A549 (cell line): ENCODE data around the gene VWF. TPM values are rescaled to one million over a fixed set of nuclear protein-coding genes. Genes with fewer than 3 reads are reported as not detected.
"Not testable (repeated sequence)": the region's sequence is repeated elsewhere in the genome, so short reads cannot be mapped to it uniquely, and the experiment has no call there.

Experiments
- ATAC-seq, 2 experiments: fragments of 200-7000 bp in 1 of 2; fragments of >200 bp in 1 of 2; cut with Nextera tagmentation in 1 of 2; cut with Tn5 transposase in 1 of 2; 3 replicates each; pipeline versions ENCODE4 v1.8.0 to v1.9.1; 2018 to 2020; ENCODE audit warnings: mild to moderate bottlenecking in 1 of 2, moderate library complexity in 1 of 2
- CTCF ChIA-PET: fragments of 300-600 bp; sonication (Branson Sonifier 250); formaldehyde crosslinking; extraction: SDS; loops from one replicate; lab custom pipeline; 2021; ENCODE audit warnings: antibody characterized with exemption, inconsistent platforms; lab: Yijun Ruan, JAX
- POLR2A ChIA-PET: fragments of 350-600 bp; formaldehyde crosslinking; extraction: SDS; loops from one replicate; lab custom pipeline; 2021; ENCODE audit warnings: antibody characterized with exemption, inconsistent platforms; lab: Yijun Ruan, JAX
- DNase-seq, 2 experiments: peaks; one replicate each; pipeline versions ENCODE4 v3.0.0 to v3.0.0-alpha.2; 2011 to 2016; ENCODE audit warnings: low read depth in 1 of 2, low spot score in 1 of 2
- FAIRE-seq: peaks from 2 replicates; lab custom pipeline; 2011; peaks lifted over from hg19 to GRCh38; lab: Jason Lieb, UNC
- H3K27ac ChIP-seq, 2 experiments: fragments of >200 bp; sonication (Bioruptor Twin); formaldehyde crosslinking; 3 replicates each; pipeline ENCODE4 v1.5.1; 2016 to 2017
- H3K4me1 ChIP-seq: fragments of >200 bp; sonication (Bioruptor Twin); formaldehyde crosslinking; 3 replicates; pipeline ENCODE4 v1.6.1; 2016
- H3K4me2 ChIP-seq: fragments of >200 bp; sonication (Bioruptor Twin); formaldehyde crosslinking; 3 replicates; pipeline ENCODE4 v1.6.1; 2016
- H3K4me3 ChIP-seq: fragments of >200 bp; sonication (Bioruptor Twin); formaldehyde crosslinking; 3 replicates; pipeline ENCODE4 v1.5.1; 2016
- H3K9me3 ChIP-seq: fragments of >200 bp; sonication (Bioruptor Twin); formaldehyde crosslinking; 3 replicates; pipeline ENCODE4 v1.6.1; 2016
- CEBPB ChIP-seq, 2 experiments: fragments of >200 bp in 1 of 2; sonication (Bioruptor Twin) in 1 of 2; formaldehyde crosslinking in 1 of 2; IDR thresholded peaks; 2 replicates each; pipeline ENCODE4 v1.6.1; 2012 to 2016
- EHMT2 ChIP-seq: fragments of 200-600 bp; sonication (generic); IDR thresholded peaks from 2 replicates; pipeline ENCODE4 v1.6.1; 2016; ENCODE audit warnings: antibody characterized with exemption, low read depth, mild to moderate bottlenecking, moderate library complexity
- ESRRA ChIP-seq: fragments of 150-350 bp; IDR thresholded peaks from 2 replicates; pipeline ENCODE4 v1.6.1; 2014; ENCODE audit warnings: mild to moderate bottlenecking, low read length, borderline replicate concordance
- GATA3 ChIP-seq: IDR thresholded peaks from 2 replicates; pipeline ENCODE4 v1.6.1; 2012; ENCODE audit warnings: borderline replicate concordance
- HOXB5 ChIP-seq: fragments of 250-450 bp; sonication (Bioruptor Pico); IDR thresholded peaks from 2 replicates; pipeline ENCODE4 v1.5.0; 2020; ENCODE audit warnings: mild to moderate bottlenecking, moderate library complexity
- JUNB ChIP-seq: fragments of >200 bp; sonication (Bioruptor Twin); formaldehyde crosslinking; IDR thresholded peaks from 2 replicates; pipeline ENCODE4 v1.6.1; 2016
- MAZ ChIP-seq: fragments of 150-350 bp; IDR thresholded peaks from 2 replicates; pipeline ENCODE4 v1.6.1; 2014; ENCODE audit warnings: antibody characterized with exemption, low read depth, low read length, borderline replicate concordance
- NR3C1 ChIP-seq: fragments of >200 bp; sonication (Bioruptor Twin); formaldehyde crosslinking; IDR thresholded peaks from 3 replicates; pipeline ENCODE4 v1.6.1; 2017
- POLR2A ChIP-seq: IDR thresholded peaks from 2 replicates; pipeline ENCODE4 v1.6.1; 2012; ENCODE audit warnings: mild to moderate bottlenecking, low read length
- POLR2AphosphoS2 ChIP-seq: conservative IDR thresholded peaks from 2 replicates; pipeline ENCODE4 v1.6.1; 2012; ENCODE audit warnings: low read length, improper control_type of control experiment, inconsistent platforms
- RCOR1 ChIP-seq: fragments of 150-350 bp; IDR thresholded peaks from 2 replicates; pipeline ENCODE4 v1.6.1; 2014; ENCODE audit warnings: antibody characterized with exemption, low read length, low read depth
- RNF2 ChIP-seq: fragments of 200-600 bp; sonication (generic); IDR thresholded peaks from 2 replicates; pipeline ENCODE4 v1.6.1; 2016; ENCODE audit warnings: low read depth, mild to moderate bottlenecking, antibody characterized with exemption, moderate library complexity, borderline replicate concordance
- SREBF2 ChIP-seq: fragments of 450-650 bp; IDR thresholded peaks from 2 replicates; pipeline ENCODE4 v1.6.1; 2014; ENCODE audit warnings: mild to moderate bottlenecking, moderate library complexity
- WGBS: methylation state at CpG from one replicate; pipeline ENCODE4 v1.1.6; 2017; ENCODE audit errors: missing lambda C conversion rate; 5-methylcytosine and 5-hydroxymethylcytosine counted together
- polyA plus RNA-seq, 4 experiments: library from polyadenylated mRNA; depleted of rRNA in 3 of 4; stranded (reverse); fragments of >200 nt; fragmentation: RNase III in 1 of 4; extraction: RNeasy Plus Mini Kit Qiagen cat#74134 plus additional on column Dnase treatment in 1 of 4; gene quantifications; 2 replicates in 3 of 4; 3 replicates in 1 of 4; pipeline ENCODE4 v1.2.3, GENCODE V29; 2011 to 2017
- TF ChIP-seq, protein P1 (sequence below): fragments of 150-350 bp; IDR thresholded peaks from 2 replicates; pipeline ENCODE4 v1.6.1; 2014; ENCODE audit warnings: low read depth, mild to moderate bottlenecking, low read length
- TF ChIP-seq, protein P2 (sequence below): fragments of 200-600 bp; sonication (generic); IDR thresholded peaks from 2 replicates; pipeline ENCODE4 v1.6.1; 2016; ENCODE audit warnings: antibody characterized with exemption, mild to moderate bottlenecking, moderate library complexity

VWF gene
- polyA plus RNA-seq, 2 of the 4 experiments (the other 2 are of a cell fraction), result 0.01 TPM; not detected in 1

DNA sequence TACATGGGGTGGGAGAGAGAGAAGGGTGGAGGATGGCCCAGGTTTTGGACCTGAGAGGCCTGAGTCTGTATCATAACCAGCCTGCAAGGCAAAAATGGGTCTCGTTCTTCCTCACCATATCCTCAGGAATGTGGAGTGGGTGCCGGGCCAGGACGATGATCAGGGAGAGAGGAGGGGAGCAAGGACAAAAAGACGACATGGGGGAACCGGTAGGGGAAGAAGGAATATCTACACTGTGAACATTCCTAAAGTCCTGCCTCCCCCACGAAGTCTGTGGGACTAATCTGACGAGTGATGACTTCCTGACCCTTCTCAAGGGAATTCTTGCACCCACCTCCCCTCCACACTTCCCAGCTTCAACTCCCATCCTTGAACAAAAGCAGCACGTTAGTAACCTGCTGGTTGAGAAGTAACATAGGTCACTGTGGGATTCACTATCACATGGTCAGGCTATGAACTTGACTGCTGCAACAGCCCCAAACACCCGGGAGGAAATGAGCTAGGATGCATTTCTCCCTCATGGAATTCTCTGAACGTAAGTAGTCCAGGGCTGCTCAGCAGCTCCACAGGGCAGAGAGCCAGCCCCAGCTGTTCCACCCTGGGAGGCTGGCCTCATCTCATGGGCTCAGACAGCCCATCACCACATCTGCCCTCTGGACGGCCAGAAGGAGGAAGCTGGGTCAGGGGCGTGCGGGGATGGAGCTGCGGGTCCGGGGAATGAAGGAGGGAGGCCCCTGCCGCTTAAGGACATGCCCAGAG lies 36.8 kb upstream of the VWF start:
- TF ChIP-seq, protein P1, sequence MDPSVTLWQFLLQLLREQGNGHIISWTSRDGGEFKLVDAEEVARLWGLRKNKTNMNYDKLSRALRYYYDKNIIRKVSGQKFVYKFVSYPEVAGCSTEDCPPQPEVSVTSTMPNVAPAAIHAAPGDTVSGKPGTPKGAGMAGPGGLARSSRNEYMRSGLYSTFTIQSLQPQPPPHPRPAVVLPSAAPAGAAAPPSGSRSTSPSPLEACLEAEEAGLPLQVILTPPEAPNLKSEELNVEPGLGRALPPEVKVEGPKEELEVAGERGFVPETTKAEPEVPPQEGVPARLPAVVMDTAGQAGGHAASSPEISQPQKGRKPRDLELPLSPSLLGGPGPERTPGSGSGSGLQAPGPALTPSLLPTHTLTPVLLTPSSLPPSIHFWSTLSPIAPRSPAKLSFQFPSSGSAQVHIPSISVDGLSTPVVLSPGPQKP, result no peak
- TF ChIP-seq POLR2A (no peak), CEBPB (IDR thresholded peaks at IDR 0.05) (no peak), MAZ (no peak)
- no peak overlapping the region for H3K27ac ChIP-seq
- H3K4me1 ChIP-seq, result no peaks in the 10 kb centered on the region
- 54% methylated on average over 14 of the region's 16 CpGs for WGBS
- no peak overlapping the region for H3K4me2 ChIP-seq
- H3K4me3 ChIP-seq, result no peak overlapping the region
- no peaks in the 10 kb centered on the region for H3K9me3 ChIP-seq
- ChIA-PET CTCF (interaction anchor here (1.1 to 1.7 kb wide), 4 partner anchors 18 to 173 kb away, joined by 3 to 5 read pairs (median 4); no protein-coding TSS in a partner anchor), POLR2A (no interaction called here)
- ATAC-seq (peak; percentile 28 to 41; a peak in 3 of 6 replicates), FAIRE-seq (no peak), DNase-seq (no peak)

DNA sequence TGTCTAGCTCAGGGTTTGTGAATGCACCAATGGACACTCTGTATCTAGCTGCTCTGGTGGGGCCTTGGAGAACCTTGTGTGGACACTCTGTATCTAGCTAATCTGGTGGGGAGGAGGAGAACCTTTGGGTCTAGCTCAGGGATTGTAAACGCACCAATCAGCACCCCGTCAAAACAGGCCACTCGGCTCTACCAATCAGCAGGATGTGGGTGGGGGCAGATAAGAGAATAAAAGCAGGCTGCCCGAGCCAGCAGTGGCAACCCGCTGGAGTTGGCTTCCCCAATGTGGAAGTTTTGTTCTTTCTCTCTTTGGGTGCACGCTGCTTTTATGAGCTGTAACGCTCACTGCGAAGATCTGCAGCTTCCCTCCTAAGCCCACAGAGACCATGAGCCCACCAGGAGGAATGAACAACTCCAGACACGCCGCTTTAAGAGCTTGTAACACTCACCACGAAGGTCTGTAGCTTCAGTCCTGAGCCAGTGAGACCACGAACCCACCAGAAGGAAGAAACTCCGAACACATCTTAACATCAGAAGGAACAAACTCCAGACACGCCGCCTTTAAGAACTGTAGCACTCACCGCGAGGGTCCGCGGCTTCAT lies 35.7 kb upstream of the VWF start:
- H3K4me2 ChIP-seq, H3K9me3 ChIP-seq, H3K27ac ChIP-seq, POLR2A ChIA-PET, ATAC-seq, FAIRE-seq, H3K4me3 ChIP-seq, H3K4me1 ChIP-seq, DNase-seq: not testable (repeated sequence)
- CTCF ChIA-PET, result interaction anchor here (1.7 kb wide), 1 partner anchor 92 kb away, joined by 4 read pairs; no protein-coding TSS in a partner anchor
- 88% methylated on average over 19 of the region's 19 CpGs for WGBS

DNA sequence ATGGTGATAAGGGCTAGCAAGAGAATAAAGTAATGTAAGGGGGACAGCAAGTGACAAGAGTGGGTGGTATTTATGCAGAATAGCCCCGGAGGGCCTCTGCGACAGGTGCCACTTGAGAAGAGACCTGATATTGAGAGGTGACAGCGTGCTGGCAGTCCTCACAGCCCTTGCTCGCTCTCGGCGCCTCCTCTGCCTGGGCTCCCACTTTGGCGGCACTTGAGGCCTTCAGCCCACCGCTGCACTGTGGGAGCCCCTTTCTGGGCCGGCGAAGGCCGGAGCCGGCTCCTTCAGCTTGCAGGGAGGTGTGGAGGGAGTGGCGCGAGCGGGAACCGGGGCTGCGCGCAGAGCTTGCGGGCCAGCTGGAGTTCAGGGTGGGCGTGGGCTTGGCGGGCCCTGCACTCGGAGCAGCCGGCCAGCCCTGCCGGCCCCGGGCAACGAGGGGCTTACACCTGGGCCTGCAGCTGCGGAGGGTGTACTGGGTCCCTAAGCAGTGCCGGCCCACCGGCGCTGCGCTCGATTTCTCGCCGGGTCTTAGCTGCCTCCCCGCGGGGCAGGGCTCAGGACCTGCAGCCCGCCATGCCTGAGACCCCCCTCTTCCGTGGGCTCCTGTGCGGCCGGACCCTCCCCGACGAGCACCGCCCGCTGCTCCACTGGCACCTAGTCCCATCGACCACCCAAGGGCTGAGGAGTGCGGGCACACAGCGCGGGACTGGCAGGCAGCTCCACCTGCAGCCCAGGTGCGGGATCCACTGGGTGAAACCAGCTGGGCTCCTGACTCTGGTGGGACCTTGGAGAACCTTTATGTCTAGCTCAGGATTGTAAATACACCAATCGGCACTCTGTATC lies 34.9 kb upstream of the VWF start:
- H3K4me3 ChIP-seq, FAIRE-seq, ATAC-seq, H3K27ac ChIP-seq, DNase-seq, POLR2A ChIA-PET, H3K4me2 ChIP-seq, H3K4me1 ChIP-seq, H3K9me3 ChIP-seq: not testable (repeated sequence)
- WGBS, result 91% methylated on average over 38 of the region's 50 CpGs
- CTCF ChIA-PET, result interaction anchor here (1.7 kb wide), 1 partner anchor 91 kb away, joined by 4 read pairs; no protein-coding TSS in a partner anchor

DNA sequence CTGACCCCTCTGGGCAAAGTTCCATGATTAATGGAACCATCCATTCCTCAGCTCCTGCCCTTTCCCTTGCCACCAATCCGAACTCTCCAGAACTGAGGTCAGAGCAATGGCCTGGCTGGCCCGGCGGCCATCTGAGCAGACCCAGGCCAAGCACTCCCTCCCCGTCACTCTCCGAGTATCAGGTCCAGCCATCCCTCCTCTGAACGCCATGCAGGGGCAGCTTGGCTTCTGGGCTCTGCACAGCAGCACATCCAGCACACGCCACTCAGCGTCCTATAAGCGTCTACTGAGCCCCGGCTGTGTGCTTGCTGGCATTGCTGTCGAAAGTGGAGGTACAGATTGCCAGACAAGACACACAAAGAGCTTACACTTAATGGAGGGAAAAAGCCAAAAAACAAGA lies 34.3 kb upstream of the VWF start:
- WGBS, result 90% methylated on average over 11 of the region's 11 CpGs
- H3K27ac ChIP-seq, result no peak overlapping the region
- no peaks in the 10 kb centered on the region for H3K4me1 ChIP-seq
- no peak for DNase-seq
- no peak for ATAC-seq
- no peak for FAIRE-seq
- ChIA-PET CTCF (no interaction called here), POLR2A (no interaction called here)
- no peak overlapping the region for H3K4me2 ChIP-seq
- no peak for TF ChIP-seq ESRRA
- TF ChIP-seq SREBF2, result no peak
- H3K4me3 ChIP-seq, result no peak overlapping the region
- H3K9me3 ChIP-seq, result no peaks in the 10 kb centered on the region

DNA sequence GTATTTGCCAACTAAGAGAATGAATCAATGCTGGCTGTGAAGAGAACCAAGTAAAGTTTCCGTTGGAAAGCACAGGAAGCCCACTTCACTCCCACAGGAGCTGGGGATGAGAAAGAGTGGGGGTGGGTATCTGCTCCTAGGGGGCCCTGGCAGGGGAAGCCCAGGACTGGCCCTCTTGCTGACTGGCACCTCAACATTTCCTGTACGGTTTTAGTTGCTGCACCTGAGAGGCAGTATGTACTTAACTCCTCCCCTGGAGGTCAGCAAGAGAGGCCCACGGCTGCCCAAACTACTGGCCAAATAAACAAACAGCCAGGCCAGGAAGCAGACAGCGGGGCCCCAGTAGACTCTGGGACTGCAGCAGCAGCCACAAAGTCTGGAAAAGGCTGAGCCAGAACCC lies 33.8 kb upstream of the VWF start:
- TF ChIP-seq JUNB (no peak), POLR2AphosphoS2 (no peak), HOXB5 (no peak), NR3C1 (no peak), RNF2 (no peak), EHMT2 (no peak), POLR2A (no peak), GATA3 (no peak), RCOR1 (no peak)
- TF ChIP-seq, protein P2, sequence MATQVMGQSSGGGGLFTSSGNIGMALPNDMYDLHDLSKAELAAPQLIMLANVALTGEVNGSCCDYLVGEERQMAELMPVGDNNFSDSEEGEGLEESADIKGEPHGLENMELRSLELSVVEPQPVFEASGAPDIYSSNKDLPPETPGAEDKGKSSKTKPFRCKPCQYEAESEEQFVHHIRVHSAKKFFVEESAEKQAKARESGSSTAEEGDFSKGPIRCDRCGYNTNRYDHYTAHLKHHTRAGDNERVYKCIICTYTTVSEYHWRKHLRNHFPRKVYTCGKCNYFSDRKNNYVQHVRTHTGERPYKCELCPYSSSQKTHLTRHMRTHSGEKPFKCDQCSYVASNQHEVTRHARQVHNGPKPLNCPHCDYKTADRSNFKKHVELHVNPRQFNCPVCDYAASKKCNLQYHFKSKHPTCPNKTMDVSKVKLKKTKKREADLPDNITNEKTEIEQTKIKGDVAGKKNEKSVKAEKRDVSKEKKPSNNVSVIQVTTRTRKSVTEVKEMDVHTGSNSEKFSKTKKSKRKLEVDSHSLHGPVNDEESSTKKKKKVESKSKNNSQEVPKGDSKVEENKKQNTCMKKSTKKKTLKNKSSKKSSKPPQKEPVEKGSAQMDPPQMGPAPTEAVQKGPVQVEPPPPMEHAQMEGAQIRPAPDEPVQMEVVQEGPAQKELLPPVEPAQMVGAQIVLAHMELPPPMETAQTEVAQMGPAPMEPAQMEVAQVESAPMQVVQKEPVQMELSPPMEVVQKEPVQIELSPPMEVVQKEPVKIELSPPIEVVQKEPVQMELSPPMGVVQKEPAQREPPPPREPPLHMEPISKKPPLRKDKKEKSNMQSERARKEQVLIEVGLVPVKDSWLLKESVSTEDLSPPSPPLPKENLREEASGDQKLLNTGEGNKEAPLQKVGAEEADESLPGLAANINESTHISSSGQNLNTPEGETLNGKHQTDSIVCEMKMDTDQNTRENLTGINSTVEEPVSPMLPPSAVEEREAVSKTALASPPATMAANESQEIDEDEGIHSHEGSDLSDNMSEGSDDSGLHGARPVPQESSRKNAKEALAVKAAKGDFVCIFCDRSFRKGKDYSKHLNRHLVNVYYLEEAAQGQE, result no peak
- TF ChIP-seq, protein P1, result no peak
- H3K4me3 ChIP-seq, result no peak overlapping the region
- CTCF ChIA-PET, result no interaction called here
- H3K4me2 ChIP-seq, result no peak overlapping the region
- 47% methylated on average over 4 of the region's 4 CpGs for WGBS
- H3K4me1 ChIP-seq, result no peaks in the 10 kb centered on the region
- no peak overlapping the region for H3K27ac ChIP-seq
- POLR2A ChIA-PET, result no interaction called here
- no peak for ATAC-seq
- DNase-seq, result no peak
- FAIRE-seq, result no peak
- no peaks in the 10 kb centered on the region for H3K9me3 ChIP-seq
